ENCODE data around the gene GOPC. TPM values are rescaled to one million over a fixed set of nuclear protein-coding genes. Genes with fewer than 3 reads are reported as not detected.

Gene GOPC
- total RNA-seq, 2 donors from 2014 or later, result 28.4 to 30.3 TPM

- Histone ChIP-seq H3K9ac (ENCODE audit: extremely low read depth, low read length, poor library complexity, severe bottlenecking) (no peak overlapping the region), H3K27me3 (ENCODE audit: control insufficient read depth, insufficient read depth, low read length, poor library complexity, severe bottlenecking) (no peaks in the 10 kb centered on the region), H3K9me3 (ENCODE audit: control insufficient read depth, low read length) (no peaks in the 10 kb centered on the region), H3K27ac (ENCODE audit: low read depth, low read length) (no peak overlapping the region), H3K4me1 (ENCODE audit: control insufficient read depth, insufficient read depth, low read length) (no peaks in the 10 kb centered on the region), H3K36me3 (ENCODE audit: control insufficient read depth, insufficient read depth, low read length) (peaks cover 30% of the 10 kb centered on the region), H3K4me3 (ENCODE audit: low read length) (no peak overlapping the region)
- Mint-ChIP-seq H3K27me3 (ENCODE audit: insufficient read depth) (no peaks in the 10 kb centered on the region), H3K36me3 (ENCODE audit: low read depth) (peaks cover 17% of the 10 kb centered on the region), H3K4me1 (peaks cover 29% of the 10 kb centered on the region), H3K27ac (peak overlapping the region; percentile 1), H3K9me3 (no peaks in the 10 kb centered on the region), H3K4me3 (no peak overlapping the region)
- no peak for DNase-seq
- WGBS, 2 experiments (ENCODE audit: insufficient coverage in 1 of 2, insufficient read length in 1 of 2), result 92 to 96% methylated on average over 3 to 5 of the region's 5 CpGs
- TF ChIP-seq CTCF (conservative IDR thresholded peaks at IDR 0.05), result no peak
Observed at GRCh38 chr6:117546674-117547073, 55.6 kb downstream of the GOPC start.

GRCh38 chr6:117545161-117545595 is 57.1 kb downstream of the GOPC start:
- Histone ChIP-seq H3K9ac (ENCODE audit: extremely low read depth, low read length, poor library complexity, severe bottlenecking) (no peak overlapping the region), H3K36me3 (ENCODE audit: control insufficient read depth, insufficient read depth, low read length) (peaks cover 42% of the 10 kb centered on the region), H3K9me3 (ENCODE audit: control insufficient read depth, low read length) (no peaks in the 10 kb centered on the region), H3K4me1 (ENCODE audit: control insufficient read depth, insufficient read depth, low read length) (no peaks in the 10 kb centered on the region), H3K27ac (ENCODE audit: low read depth, low read length) (no peak overlapping the region), H3K27me3 (ENCODE audit: control insufficient read depth, insufficient read depth, low read length, poor library complexity, severe bottlenecking) (no peaks in the 10 kb centered on the region), H3K4me3 (ENCODE audit: low read length) (no peak overlapping the region)
- H3K4me3 Mint-ChIP-seq, result no peak overlapping the region
- TF ChIP-seq CTCF (conservative IDR thresholded peaks at IDR 0.05), result no peak
- 94 to 95% methylated on average over 2 to 4 of the region's 4 CpGs for WGBS, 2 experiments (ENCODE audit: insufficient coverage in 1 of 2, insufficient read length in 1 of 2)
- H3K27me3 Mint-ChIP-seq (ENCODE audit: insufficient read depth), result no peaks in the 10 kb centered on the region
- H3K36me3 Mint-ChIP-seq (ENCODE audit: low read depth), result peaks cover 25% of the 10 kb centered on the region
- no peak for DNase-seq
- peaks cover 22% of the 10 kb centered on the region for H3K4me1 Mint-ChIP-seq
- no peak overlapping the region for H3K27ac Mint-ChIP-seq
- no peaks in the 10 kb centered on the region for H3K9me3 Mint-ChIP-seq

GRCh38 chr6:117544716-117545115 is 57.6 kb downstream of the GOPC start:
- Histone ChIP-seq H3K4me3 (ENCODE audit: low read length) (no peak overlapping the region), H3K27me3 (ENCODE audit: control insufficient read depth, insufficient read depth, low read length, poor library complexity, severe bottlenecking) (no peaks in the 10 kb centered on the region), H3K9me3 (ENCODE audit: control insufficient read depth, low read length) (no peaks in the 10 kb centered on the region), H3K9ac (ENCODE audit: extremely low read depth, low read length, poor library complexity, severe bottlenecking) (no peak overlapping the region), H3K36me3 (ENCODE audit: control insufficient read depth, insufficient read depth, low read length) (peaks cover 45% of the 10 kb centered on the region), H3K4me1 (ENCODE audit: control insufficient read depth, insufficient read depth, low read length) (no peaks in the 10 kb centered on the region), H3K27ac (ENCODE audit: low read depth, low read length) (no peak overlapping the region)
- Mint-ChIP-seq H3K4me3 (no peak overlapping the region), H3K27me3 (ENCODE audit: insufficient read depth) (no peaks in the 10 kb centered on the region), H3K9me3 (no peaks in the 10 kb centered on the region), H3K27ac (no peak overlapping the region), H3K4me1 (peaks cover 17% of the 10 kb centered on the region), H3K36me3 (ENCODE audit: low read depth) (peaks cover 27% of the 10 kb centered on the region)
- 94% methylated on average over 3 of the region's 3 CpGs; no CpG with 5 or more reads in 1 of the 2 experiments for WGBS, 2 experiments (ENCODE audit: insufficient coverage in 1 of 2, insufficient read length in 1 of 2)
- DNase-seq, result no peak
- no peak for TF ChIP-seq CTCF (conservative IDR thresholded peaks at IDR 0.05)
